GM12864 (cell line): ENCODE results near the gene TNFRSF21.

Source experiments
- DNase-seq: peaks from one replicate; pipeline ENCODE4 v3.0.0-alpha.2; 2011; ENCODE audit warnings: low read depth
- H3K4me3 ChIP-seq: 2 replicates; pipeline ENCODE4 v1.5.1; 2011; ENCODE audit warnings: mild to moderate bottlenecking, low read depth, low read length, control low read depth
- TF ChIP-seq, protein P1 (sequence below): IDR thresholded peaks from 2 replicates; pipeline ENCODE4 v1.5.1; 2011; ENCODE audit warnings: low read depth, mild to moderate bottlenecking, moderate library complexity, low read length, control low read depth, inconsistent platforms; ENCODE audit errors: missing control alignments

TNFRSF21 gene

DNA sequence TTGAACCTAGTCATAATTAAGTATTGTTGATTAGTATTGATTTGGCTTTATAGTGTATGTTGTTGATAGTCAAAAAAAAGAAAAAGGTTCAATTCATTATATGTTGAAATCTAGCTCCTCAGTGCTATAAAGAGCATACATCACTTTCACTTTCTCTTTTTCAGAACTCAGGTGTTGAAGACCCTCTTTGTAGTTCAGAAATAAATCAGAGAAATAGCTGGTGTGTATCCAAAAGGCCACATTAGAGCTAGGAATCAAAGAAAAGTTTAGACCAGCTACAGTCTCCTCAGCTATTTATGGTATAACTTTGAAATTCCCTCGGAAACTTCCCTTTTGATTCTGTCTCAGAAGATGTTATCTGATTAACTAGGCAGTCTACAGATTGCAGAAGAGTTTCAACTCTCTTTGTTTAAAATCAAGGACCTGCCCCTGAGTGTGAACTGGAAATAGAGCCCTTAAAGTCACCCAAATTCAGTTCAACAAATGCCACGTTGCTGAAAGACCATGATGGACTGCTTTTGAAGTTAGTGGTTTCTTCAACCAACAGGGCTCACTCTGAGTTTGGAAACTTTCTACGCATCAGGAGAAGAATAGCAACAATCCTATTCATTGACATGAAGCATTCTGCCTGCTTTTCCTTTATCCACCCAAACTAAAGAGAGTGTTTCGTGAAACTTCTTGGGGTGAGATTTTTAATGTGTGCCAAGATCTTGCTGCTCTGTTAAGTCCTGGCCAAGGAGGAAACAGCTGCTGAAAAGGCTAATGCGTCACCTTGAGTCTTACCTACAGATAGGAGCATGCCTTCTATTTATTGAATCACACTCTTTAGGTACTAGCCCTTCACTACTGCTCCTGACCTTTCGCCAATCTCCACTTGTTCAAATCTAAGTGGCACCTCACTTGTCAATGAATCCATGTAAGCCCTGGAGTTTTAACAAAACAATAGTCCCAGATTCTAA is 111.7 kb downstream of the TNFRSF21 start:
- no peak overlapping the region; the same call in 1 of the 2 replicates for H3K4me3 ChIP-seq
- TF ChIP-seq, protein P1, sequence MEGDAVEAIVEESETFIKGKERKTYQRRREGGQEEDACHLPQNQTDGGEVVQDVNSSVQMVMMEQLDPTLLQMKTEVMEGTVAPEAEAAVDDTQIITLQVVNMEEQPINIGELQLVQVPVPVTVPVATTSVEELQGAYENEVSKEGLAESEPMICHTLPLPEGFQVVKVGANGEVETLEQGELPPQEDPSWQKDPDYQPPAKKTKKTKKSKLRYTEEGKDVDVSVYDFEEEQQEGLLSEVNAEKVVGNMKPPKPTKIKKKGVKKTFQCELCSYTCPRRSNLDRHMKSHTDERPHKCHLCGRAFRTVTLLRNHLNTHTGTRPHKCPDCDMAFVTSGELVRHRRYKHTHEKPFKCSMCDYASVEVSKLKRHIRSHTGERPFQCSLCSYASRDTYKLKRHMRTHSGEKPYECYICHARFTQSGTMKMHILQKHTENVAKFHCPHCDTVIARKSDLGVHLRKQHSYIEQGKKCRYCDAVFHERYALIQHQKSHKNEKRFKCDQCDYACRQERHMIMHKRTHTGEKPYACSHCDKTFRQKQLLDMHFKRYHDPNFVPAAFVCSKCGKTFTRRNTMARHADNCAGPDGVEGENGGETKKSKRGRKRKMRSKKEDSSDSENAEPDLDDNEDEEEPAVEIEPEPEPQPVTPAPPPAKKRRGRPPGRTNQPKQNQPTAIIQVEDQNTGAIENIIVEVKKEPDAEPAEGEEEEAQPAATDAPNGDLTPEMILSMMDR, result no peak
- DNase-seq, result no peak

DNA sequence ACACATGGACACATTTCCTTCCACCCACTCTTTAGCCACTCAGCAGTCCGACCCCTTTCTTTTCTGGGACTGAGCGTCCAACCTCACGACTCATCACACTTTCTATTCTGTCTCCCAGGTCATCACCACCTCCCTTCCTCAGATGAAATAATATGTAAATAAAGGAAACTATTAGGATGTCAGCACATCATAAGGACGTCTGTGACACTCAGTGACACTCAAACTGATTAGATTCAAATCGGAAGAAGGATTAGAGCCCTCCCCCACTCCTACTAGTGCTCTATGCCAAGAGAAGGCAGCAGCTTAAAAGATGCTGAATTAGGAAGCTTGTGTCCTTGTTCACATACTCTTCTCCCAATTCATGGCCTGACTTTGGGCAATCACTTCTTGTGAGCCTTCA is 113.6 kb downstream of the TNFRSF21 start:
- no peak overlapping the region for H3K4me3 ChIP-seq
- TF ChIP-seq, protein P1, result no peak
- DNase-seq, result no peak

DNA sequence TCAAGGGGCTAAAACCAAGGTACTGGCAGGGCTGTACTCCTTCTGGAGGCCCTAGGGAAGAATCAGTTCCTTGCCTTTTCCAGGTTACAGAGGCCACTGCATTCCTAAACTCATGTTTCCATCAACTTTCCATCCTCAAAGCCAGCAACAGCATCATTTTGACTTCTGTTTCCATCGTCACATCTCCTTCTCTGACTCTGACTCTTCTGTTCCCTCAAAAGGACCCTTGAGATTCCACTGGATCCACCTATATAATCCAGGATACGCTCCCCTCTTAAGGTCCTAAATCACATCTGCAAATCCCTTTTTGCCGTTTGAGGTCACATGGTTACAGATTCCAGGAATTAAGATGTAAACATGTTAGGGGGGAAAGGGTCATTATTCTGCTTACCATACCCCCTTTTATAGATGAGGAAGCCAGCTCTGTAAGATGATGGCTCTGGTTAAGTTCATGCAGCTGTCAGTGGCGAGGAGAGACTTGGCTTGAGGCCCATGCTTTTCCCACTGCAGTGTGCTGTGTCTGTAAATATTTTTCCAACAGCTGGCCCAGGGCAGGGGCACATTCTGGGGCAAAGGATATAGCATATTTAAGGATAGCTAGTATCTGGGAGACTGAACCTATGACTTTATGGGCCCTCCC is 114.6 kb downstream of the TNFRSF21 start:
- TF ChIP-seq, protein P1, result no peak
- no peak overlapping the region for H3K4me3 ChIP-seq
- no peak for DNase-seq

DNA sequence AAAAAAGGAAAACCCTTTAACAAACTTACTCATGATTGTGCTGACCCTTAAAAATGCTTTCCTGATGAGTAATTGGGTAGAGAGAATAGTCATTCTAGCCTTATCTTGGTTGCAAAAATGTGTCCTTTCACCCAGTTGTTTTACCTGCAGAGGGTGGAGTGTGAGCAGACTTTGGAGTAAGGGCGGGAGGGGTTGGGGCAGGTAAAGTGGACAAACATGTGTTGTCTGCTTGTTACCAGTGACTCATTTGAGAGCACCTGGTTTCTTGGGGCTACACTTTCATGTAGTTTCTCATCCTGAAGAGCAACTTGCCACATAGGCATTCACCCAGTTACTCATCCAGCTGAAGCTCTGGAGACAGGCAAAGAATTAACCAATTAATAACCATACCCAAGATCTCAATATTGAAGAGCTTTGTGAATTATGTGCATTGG is 121.1 kb downstream of the TNFRSF21 start:
- DNase-seq, result no peak
- no peak overlapping the region for H3K4me3 ChIP-seq
- TF ChIP-seq, protein P1, result no peak

DNA sequence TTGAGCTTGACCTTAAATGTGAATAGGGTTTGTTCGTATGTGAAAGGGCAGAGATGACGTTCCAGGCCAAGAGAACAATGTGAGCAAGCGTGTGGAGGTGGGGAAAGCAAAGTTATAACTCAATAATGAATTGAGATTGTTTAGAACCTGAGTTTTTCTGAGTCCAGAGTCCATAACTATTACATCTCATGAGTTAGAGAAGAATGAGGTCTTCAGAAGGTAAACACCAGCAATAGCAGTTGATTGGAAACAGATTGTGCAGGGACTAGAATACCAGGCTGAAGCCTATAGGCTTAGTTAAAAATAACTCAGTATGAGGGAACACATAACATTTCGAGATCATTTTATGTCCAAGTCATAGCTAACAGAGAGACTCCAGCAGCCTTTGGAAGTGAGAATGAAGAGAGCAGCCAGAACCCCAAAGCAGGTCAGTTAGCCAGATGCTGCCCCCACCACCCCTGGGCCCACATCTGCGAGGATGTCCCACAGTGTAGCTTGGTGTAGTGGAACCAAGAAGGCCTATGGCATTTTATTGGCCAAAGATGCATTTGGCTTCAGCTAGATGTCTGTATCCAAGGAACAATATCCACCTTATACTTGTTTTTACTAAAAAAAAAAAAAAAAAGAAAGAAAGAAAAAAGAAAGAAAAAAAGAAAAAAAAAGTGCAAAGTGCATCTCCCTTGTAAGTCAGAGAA is 121.7 kb downstream of the TNFRSF21 start:
- no peak overlapping the region for H3K4me3 ChIP-seq
- TF ChIP-seq, protein P1, result no peak

DNA sequence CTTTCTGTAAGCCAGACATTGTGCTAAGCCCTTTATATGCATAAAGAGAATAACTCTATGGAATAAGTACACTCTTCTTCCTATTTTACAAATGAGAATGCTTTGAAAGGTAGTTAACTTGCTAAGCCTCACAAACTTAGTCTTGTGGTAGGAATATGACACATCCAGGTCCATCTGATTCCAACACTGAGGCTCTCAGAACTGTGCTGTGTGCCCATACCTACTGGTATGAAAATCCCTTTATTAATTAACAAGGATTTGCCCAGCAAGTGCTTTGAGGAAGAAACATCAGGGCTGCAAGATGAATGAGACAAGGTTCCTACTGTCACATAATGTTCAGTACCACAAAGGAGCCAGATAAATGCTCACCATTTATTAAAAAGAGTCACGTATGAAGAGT is 122.6 kb downstream of the TNFRSF21 start:
- no peak for DNase-seq
- H3K4me3 ChIP-seq, result no peak overlapping the region
- TF ChIP-seq, protein P1, result no peak

More for the DNA sequence above, 121.7 kb downstream of the TNFRSF21 start:
- DNase-seq, result no peak
